Measurements from ENCODE around the gene RAD51B.
A peak's percentile ranks its signal among the peaks of the same experiment; 100 is the strongest.

The RAD51B gene

GRCh38 chr14:68386950-68387779 is 567.6 kb downstream of the RAD51B start:
- DNase-seq (ENCODE audit: low read depth), result no peak

GRCh38 chr14:68389943-68390342 is 570.4 kb downstream of the RAD51B start:
- no peak for DNase-seq (ENCODE audit: low read depth)

GRCh38 chr14:68390741-68391140 is 571.2 kb downstream of the RAD51B start:
- no peak for DNase-seq (ENCODE audit: low read depth)

GRCh38 chr14:68391311-68392014 is 571.9 kb downstream of the RAD51B start:
- peak; percentile 81 for DNase-seq (ENCODE audit: low read depth)

GRCh38 chr14:68392393-68393141 is 573.0 kb downstream of the RAD51B start:
- DNase-seq (ENCODE audit: low read depth), result no peak

- DNase-seq (ENCODE audit: low read depth), result no peak
Measured at GRCh38 chr14:68393259-68393658, 573.7 kb downstream of the RAD51B start.

- no peak for DNase-seq (ENCODE audit: low read depth)
Measured at GRCh38 chr14:68394118-68394763, 574.7 kb downstream of the RAD51B start.

GRCh38 chr14:68394764-68395143 is 575.2 kb downstream of the RAD51B start:
- DNase-seq (ENCODE audit: low read depth), result no peak

GRCh38 chr14:68395604-68396003 is 576.0 kb downstream of the RAD51B start:
- DNase-seq (ENCODE audit: low read depth), result peak; percentile 52

GRCh38 chr14:68396461-68396860 is 576.9 kb downstream of the RAD51B start:
- DNase-seq (ENCODE audit: low read depth), result no peak

GRCh38 chr14:68397371-68397811 is 577.8 kb downstream of the RAD51B start:
- no peak for DNase-seq (ENCODE audit: low read depth)

- no peak for DNase-seq (ENCODE audit: low read depth)
Measured at GRCh38 chr14:68397822-68398221, 578.2 kb downstream of the RAD51B start.

- DNase-seq (ENCODE audit: low read depth), result no peak
Measured at GRCh38 chr14:68398370-68398769, 578.8 kb downstream of the RAD51B start.

GRCh38 chr14:68399971-68400370 is 580.4 kb downstream of the RAD51B start:
- no peak for DNase-seq (ENCODE audit: low read depth)

GRCh38 chr14:68401317-68401716 is 581.7 kb downstream of the RAD51B start:
- DNase-seq (ENCODE audit: low read depth), result no peak

- no peak for DNase-seq (ENCODE audit: low read depth)
Measured at GRCh38 chr14:68401855-68402254, 582.3 kb downstream of the RAD51B start.

GRCh38 chr14:68402525-68403101 is 583.0 kb downstream of the RAD51B start:
- no peak for DNase-seq (ENCODE audit: low read depth)

- DNase-seq (ENCODE audit: low read depth), result no peak
Measured at GRCh38 chr14:68403191-68404145, 583.9 kb downstream of the RAD51B start.

- DNase-seq (ENCODE audit: low read depth), result no peak
Measured at GRCh38 chr14:68404146-68404527, 584.6 kb downstream of the RAD51B start.

GRCh38 chr14:68404652-68405183 is 585.1 kb downstream of the RAD51B start:
- DNase-seq (ENCODE audit: low read depth), result no peak
